IMR-90 (cell line): ENCODE results near the gene GPRC6A. TPM values are rescaled to one million over a fixed set of nuclear protein-coding genes. Genes with fewer than 3 reads are reported as not detected.

ENCODE experiments used
- ATAC-seq: fragments of 200-7000 bp; cut with Tn5 transposase; 2 replicates; pipeline ENCODE4 v1.9.1; 2020; ENCODE audit warnings: low read depth, mild to moderate bottlenecking, moderate library complexity
- BruUV-seq: library from RNA; stranded (reverse); fragments of 400-500 nt; replicated peaks from 2 replicates; lab custom pipeline; 2021; lab: Mats Ljungman, UMichigan
- CTCF ChIA-PET: fragments of 300-600 bp; formaldehyde crosslinking; extraction: SDS; loops from one replicate; lab custom pipeline; 2021; ENCODE audit warnings: antibody characterized with exemption; lab: Yijun Ruan, JAX
- POLR2A ChIA-PET: fragments of 300-600 bp; sonication (Branson Sonifier 250); formaldehyde crosslinking; loops from one replicate; lab custom pipeline; 2022; ENCODE audit warnings: antibody characterized with exemption; ENCODE audit not compliant: unreplicated experiment; lab: Charles Lee
- DNase-seq: peaks from one replicate; pipeline ENCODE4 v3.0.0; 2013
- H2AFZ ChIP-seq: replicated peaks from 2 replicates; pipeline ENCODE3; 2013; ENCODE audit warnings: low read length, mild to moderate bottlenecking; ENCODE audit not compliant: poor library complexity
- H2AK5ac ChIP-seq: 2 replicates; pipeline ENCODE4 v1.6.1; 2013; ENCODE audit warnings: low read depth, low read length, inconsistent platforms
- H2AK9ac ChIP-seq: replicated peaks from 2 replicates; pipeline ENCODE3; 2013; ENCODE audit warnings: mild to moderate bottlenecking, low read depth, low read length, moderate library complexity; ENCODE audit not compliant: poor library complexity
- H2BK120ac ChIP-seq: 2 replicates; pipeline ENCODE4 v1.6.1; 2013; ENCODE audit warnings: low read depth, low read length, inconsistent platforms
- H2BK15ac ChIP-seq: 3 replicates; pipeline ENCODE4 v1.6.1; 2013; ENCODE audit warnings: low read depth, low read length, inconsistent platforms
- H2BK20ac ChIP-seq: 2 replicates; pipeline ENCODE4 v1.6.1; 2013; ENCODE audit warnings: low read depth, mild to moderate bottlenecking, inconsistent platforms, low read length, moderate library complexity
- H2BK5ac ChIP-seq: 2 replicates; pipeline ENCODE4 v1.6.1; 2013; ENCODE audit warnings: mild to moderate bottlenecking, low read depth, low read length, inconsistent platforms; ENCODE audit not compliant: poor library complexity, severe bottlenecking
- H3K14ac ChIP-seq: replicated peaks from 2 replicates; pipeline ENCODE4 v1.6.1; 2013; ENCODE audit warnings: low read depth, low read length, inconsistent platforms
- H3K18ac ChIP-seq: 2 replicates; pipeline ENCODE4 v1.6.1; 2013; ENCODE audit warnings: low read depth, low read length, control low read depth
- H3K23ac ChIP-seq: 2 replicates; pipeline ENCODE4 v1.6.1; 2013; ENCODE audit warnings: low read depth, low read length, inconsistent platforms
- H3K27ac ChIP-seq: 2 replicates; pipeline ENCODE4 v1.5.1; 2013; ENCODE audit warnings: mild to moderate bottlenecking, control low read depth, low read length; ENCODE audit not compliant: insufficient read depth
- H3K27me3 ChIP-seq: 2 replicates; pipeline ENCODE4 v1.6.1; 2013; ENCODE audit warnings: low read length; ENCODE audit not compliant: control insufficient read depth, insufficient read depth
- H3K36me3 ChIP-seq: 2 replicates; pipeline ENCODE4 v1.6.1; 2013; ENCODE audit warnings: low read length, mixed read lengths; ENCODE audit not compliant: control insufficient read depth, insufficient read depth
- H3K4ac ChIP-seq: 2 replicates; pipeline ENCODE4 v1.6.1; 2013; ENCODE audit warnings: low read depth, low read length, inconsistent platforms
- H3K4me1 ChIP-seq: 2 replicates; pipeline ENCODE4 v1.6.1; 2013; ENCODE audit warnings: low read length, mixed read lengths; ENCODE audit not compliant: control insufficient read depth, insufficient read depth
- H3K4me2 ChIP-seq: 2 replicates; pipeline ENCODE4 v1.6.1; 2013; ENCODE audit warnings: low read depth, mild to moderate bottlenecking, control low read depth, low read length, moderate library complexity
- H3K4me3 ChIP-seq: 2 replicates; pipeline ENCODE4 v1.5.1; 2013; ENCODE audit warnings: low read depth, mild to moderate bottlenecking, control low read depth, low read length, moderate library complexity; ENCODE audit not compliant: insufficient read depth
- H3K56ac ChIP-seq: 2 replicates; pipeline ENCODE4 v1.6.1; 2013; ENCODE audit warnings: low read length, inconsistent platforms; ENCODE audit not compliant: insufficient read depth; ENCODE audit errors: extremely low read depth
- H3K79me1 ChIP-seq, 2 experiments: 2 replicates each; pipeline ENCODE4 v1.6.1; 2013; ENCODE audit warnings: low read length in 2 of 2, inconsistent platforms in 1 of 2, low read depth in 1 of 2
- H3K9ac ChIP-seq: 2 replicates; pipeline ENCODE4 v1.6.1; 2013; ENCODE audit warnings: low read depth, low read length, control low read depth
- H3K9me1 ChIP-seq: 2 replicates; pipeline ENCODE4 v1.6.1; 2013; ENCODE audit warnings: low read length, inconsistent platforms; ENCODE audit not compliant: insufficient read depth
- H3K9me3 ChIP-seq: 2 replicates; pipeline ENCODE4 v1.6.1; 2013; ENCODE audit warnings: low read length; ENCODE audit not compliant: control insufficient read depth, insufficient read depth
- H4K20me1 ChIP-seq: 2 replicates; pipeline ENCODE4 v1.6.1; 2013; ENCODE audit warnings: low read length, inconsistent platforms; ENCODE audit not compliant: insufficient read depth
- H4K5ac ChIP-seq: 2 replicates; pipeline ENCODE4 v1.6.1; 2013; ENCODE audit warnings: mild to moderate bottlenecking, low read depth, low read length, control low read depth
- H4K8ac ChIP-seq, 2 experiments: 2 replicates each; pipeline ENCODE4 v1.6.1; 2013; ENCODE audit warnings: low read depth in 2 of 2, low read length in 2 of 2, control low read depth in 1 of 2, inconsistent platforms in 1 of 2
- H4K91ac ChIP-seq: 2 replicates; pipeline ENCODE4 v1.6.1; 2013; ENCODE audit warnings: low read depth, low read length, inconsistent platforms; ENCODE audit not compliant: insufficient read depth
- CEBPB ChIP-seq: IDR thresholded peaks from 2 replicates; pipeline ENCODE4 v1.6.1; 2012; ENCODE audit warnings: low read depth, low read length, improper control_type of control experiment
- CTCF ChIP-seq: conservative IDR thresholded peaks from 2 replicates; pipeline ENCODE4 v1.5.1; 2012; ENCODE audit warnings: mild to moderate bottlenecking, low read depth, low read length, improper control_type of control experiment
- FOS ChIP-seq: fragments of 150-350 bp; IDR thresholded peaks from 2 replicates; pipeline ENCODE4 v1.6.1; 2016; ENCODE audit warnings: low read depth, low read length
- NFE2L2 ChIP-seq: fragments of 150-350 bp; IDR thresholded peaks from 2 replicates; pipeline ENCODE4 v1.6.1; 2016; ENCODE audit warnings: low read depth, mild to moderate bottlenecking, low read length
- POLR2A ChIP-seq: IDR thresholded peaks from 2 replicates; pipeline ENCODE4 v1.6.1; 2012; ENCODE audit warnings: mild to moderate bottlenecking, low read depth, low read length
- RAD21 ChIP-seq: IDR thresholded peaks from 2 replicates; pipeline ENCODE4 v1.6.1; 2012; ENCODE audit warnings: low read length, improper control_type of control experiment
- RCOR1 ChIP-seq: IDR thresholded peaks from 2 replicates; pipeline ENCODE4 v1.6.1; 2012; ENCODE audit warnings: mild to moderate bottlenecking, low read length, improper control_type of control experiment; ENCODE audit not compliant: insufficient replicate concordance
- SMC3 ChIP-seq: fragments of 150-350 bp; IDR thresholded peaks from 2 replicates; pipeline ENCODE4 v1.6.1; 2016; ENCODE audit warnings: low read depth, mild to moderate bottlenecking, antibody characterized with exemption, low read length, moderate library complexity
- WGBS, 2 experiments: methylation state at CpG; one replicate each; pipeline versions ENCODE4 v1.1.5 to v1.1.7; 2013; ENCODE audit warnings: missing lambda C conversion rate in 2 of 2; ENCODE audit not compliant: insufficient read length in 1 of 2; ENCODE audit errors: extremely low coverage in 2 of 2; 5-methylcytosine and 5-hydroxymethylcytosine counted together
- dilution Hi-C: fragments of 300-500 bp; cut with HindIII; formaldehyde crosslinking; loops from one replicate; pipeline ENCODE4 v1.14.3; 2018; ENCODE audit warnings: low sequenced_read_pairs; ENCODE audit not compliant: unreplicated experiment
- in situ Hi-C: fragments of 300-500 bp; cut with MboI; formaldehyde crosslinking; loops from 3 replicates; pipeline ENCODE4 v1.14.3; 2019; ENCODE audit warnings: low sequenced_read_pairs, inconsistent platforms, mixed read lengths
- intact Hi-C: fragments of 100-400 bp; cut with micrococcal nuclease; formaldehyde crosslinking; loops from 2 replicates; pipeline ENCODE4 v1.10.0; 2022
- polyA plus RNA-seq, 3 experiments: library from polyadenylated mRNA; depleted of rRNA; stranded (reverse); fragments of >200 nt; gene quantifications; 2 replicates each; pipeline ENCODE4 v1.2.3, GENCODE V29; 2012; ENCODE audit warnings: low replicate concordance in 1 of 3
- total RNA-seq: library from RNA; depleted of rRNA; stranded (reverse); fragments of >200 nt; gene quantifications from 2 replicates; pipeline ENCODE4 v1.2.3, GENCODE V29; 2012

GPRC6A gene
- total and polyA plus RNA-seq, 2 of the 4 experiments (the other 2 are of a cell fraction), result not detected

DNA sequence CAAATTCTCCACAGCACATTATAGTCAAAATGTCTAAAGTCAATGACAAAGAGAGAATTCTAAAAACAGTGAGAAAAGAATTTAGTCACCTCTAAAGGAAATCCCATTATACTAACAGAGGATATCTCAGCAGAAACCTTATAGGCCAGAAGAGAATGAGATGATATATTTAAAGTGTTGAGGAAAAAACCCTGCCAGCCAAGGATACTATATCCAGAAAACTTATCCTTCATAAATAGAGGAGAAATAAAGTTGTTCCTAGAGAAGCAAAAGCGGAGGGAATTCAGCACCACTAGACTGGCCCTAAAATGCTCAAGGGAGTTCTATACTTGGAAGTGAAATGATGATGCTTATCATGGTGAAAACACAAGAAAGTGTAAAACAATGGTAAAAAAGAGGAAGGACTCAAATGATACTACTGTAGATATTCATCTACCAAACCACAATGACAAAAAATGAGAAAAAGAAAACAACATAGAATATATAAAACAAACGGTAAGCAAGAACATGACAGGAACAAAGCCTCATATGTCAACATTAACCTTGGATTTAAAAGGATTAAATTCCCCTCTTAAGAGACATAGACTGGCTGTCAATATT lies 16.7 kb downstream of the GPRC6A start:
- Histone ChIP-seq H2BK120ac (no peak overlapping the region), H3K27me3 (no peaks in the 10 kb centered on the region), H2AFZ (no peak overlapping the region), H3K4me1 (no peaks in the 10 kb centered on the region), H3K4ac (no peak overlapping the region), H3K4me2 (no peak overlapping the region), H4K20me1 (no peaks in the 10 kb centered on the region), H3K23ac (no peak overlapping the region), H3K79me1 (no peaks in the 10 kb centered on the region), H3K9me3 (no peaks in the 10 kb centered on the region), H3K18ac (no peak overlapping the region), H4K5ac (no peak overlapping the region), H4K91ac (no peak overlapping the region), H3K27ac (no peak overlapping the region), H3K14ac (no peak overlapping the region), H3K9ac (no peak overlapping the region), H3K4me3 (no peak overlapping the region), H2BK15ac (no peak overlapping the region), H3K9me1 (no peaks in the 10 kb centered on the region), H4K8ac (no peak overlapping the region), H3K56ac (no peak overlapping the region), H2AK9ac (no peak overlapping the region), H2BK20ac (no peak overlapping the region), H2AK5ac (no peak overlapping the region), H3K36me3 (no peaks in the 10 kb centered on the region), H2BK5ac (no peak overlapping the region)
- in situ Hi-C loops (no loop called here), intact Hi-C loops (no loop called here), dilution Hi-C loops (no loop called here)
- no peak for DNase-seq
- ChIA-PET POLR2A (no interaction called here), CTCF (no interaction called here)
- no peak for TF ChIP-seq NFE2L2
- no peak for TF ChIP-seq CTCF
- TF ChIP-seq CEBPB, result no peak
- TF ChIP-seq FOS, result no peak
- no peak for TF ChIP-seq POLR2A
- no peak for TF ChIP-seq SMC3
- TF ChIP-seq RAD21, result no peak
- TF ChIP-seq RCOR1, result no peak
- WGBS, 2 experiments, result no CpG with 5 or more reads among the region's 2 CpGs
- no peak for ATAC-seq
- BruUV-seq, result no TSS peak
